GM23338 (cell line): ENCODE data around the gene OR2G2.

Source experiments
- CREB1 ChIP-seq: fragments of 250-450 bp; sonication (Bioruptor Pico); IDR thresholded peaks from 2 replicates; pipeline ENCODE4 v1.5.0; 2020; ENCODE audit warnings: low read depth, mild to moderate bottlenecking, moderate library complexity
- ETS1 ChIP-seq: IDR thresholded peaks from 2 replicates; pipeline ENCODE4 v1.6.1; 2016; ENCODE audit warnings: antibody characterized with exemption
- EZH2 ChIP-seq: fragments of 200-600 bp; sonication (generic); IDR thresholded peaks from one replicate; pipeline ENCODE4 v1.8.0; 2017; ENCODE audit warnings: antibody characterized with exemption, mild to moderate bottlenecking, low read depth; ENCODE audit not compliant: unreplicated experiment
- EZH2phosphoT487 ChIP-seq: fragments of 200-600 bp; sonication (generic); IDR thresholded peaks from one replicate; pipeline ENCODE4 v1.8.1; 2018; ENCODE audit warnings: antibody characterized with exemption; ENCODE audit not compliant: unreplicated experiment
- JUNB ChIP-seq: IDR thresholded peaks from one replicate; pipeline ENCODE4 v1.6.1; 2016; ENCODE audit warnings: antibody characterized with exemption; ENCODE audit not compliant: unreplicated experiment
- NANOG ChIP-seq: IDR thresholded peaks from 2 replicates; pipeline ENCODE4 v1.6.1; 2016; ENCODE audit warnings: antibody characterized with exemption, borderline replicate concordance
- POLR2AphosphoS5 ChIP-seq: IDR thresholded peaks from 2 replicates; pipeline ENCODE4 v1.6.1; 2016; ENCODE audit warnings: antibody characterized with exemption, low read depth
- STAT1 ChIP-seq: IDR thresholded peaks from one replicate; pipeline ENCODE4 v1.6.1; 2016; ENCODE audit warnings: antibody characterized with exemption; ENCODE audit not compliant: unreplicated experiment
- ZNF114 ChIP-seq: fragments of 250-450 bp; sonication (Bioruptor Pico); IDR thresholded peaks from 2 replicates; pipeline ENCODE4 v1.5.0; 2020; ENCODE audit warnings: mild to moderate bottlenecking, moderate library complexity
- ZNF331 ChIP-seq: fragments of 250-450 bp; sonication (Bioruptor Pico); IDR thresholded peaks from 2 replicates; pipeline ENCODE4 v1.5.0; 2020; ENCODE audit warnings: low read depth, mild to moderate bottlenecking, moderate library complexity
- TF ChIP-seq, protein P1 (sequence below), 2 experiments: fragments of 200-600 bp in 1 of 2; sonication (generic) in 1 of 2; conservative IDR thresholded peaks; 2 replicates each; pipeline versions ENCODE4 v1.5.1 to v1.6.1; 2016 to 2017; ENCODE audit warnings: antibody characterized with exemption in 2 of 2, low read depth in 2 of 2, mild to moderate bottlenecking in 2 of 2, moderate library complexity in 1 of 2
- TF ChIP-seq, protein P2 (sequence below): IDR thresholded peaks from one replicate; pipeline ENCODE4 v1.6.1; 2018; ENCODE audit warnings: antibody characterized with exemption; ENCODE audit not compliant: unreplicated experiment
- TF ChIP-seq, protein P3 (sequence below): fragments of 250-450 bp; sonication (Bioruptor Pico); IDR thresholded peaks from 2 replicates; pipeline ENCODE4 v1.5.0; 2020; ENCODE audit warnings: mild to moderate bottlenecking, moderate library complexity

DNA sequence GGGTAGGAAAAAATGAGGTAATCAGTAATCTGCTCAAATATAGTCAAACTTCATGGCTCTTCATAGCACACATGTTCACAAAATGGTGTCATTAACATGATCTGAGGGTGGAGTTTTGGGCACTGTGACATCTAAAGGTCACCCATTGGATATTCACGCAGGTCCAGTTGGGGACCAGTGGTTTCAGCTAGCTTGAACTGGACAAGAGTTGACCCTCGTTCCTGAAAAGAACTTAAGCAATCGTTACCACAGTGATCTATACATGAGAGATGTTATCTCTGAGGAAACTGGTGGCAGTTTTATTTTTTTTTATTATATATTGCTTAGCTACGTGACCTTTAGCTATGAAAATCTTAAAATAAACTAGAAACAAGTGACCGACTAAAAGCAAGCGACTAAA, 48.9 kb upstream of the OR2G2 start:
- TF ChIP-seq EZH2phosphoT487 (no peak), POLR2AphosphoS5 (no peak), ZNF331 (CRISPR knock-in tag) (no peak), EZH2 (no peak), CREB1 (CRISPR knock-in tag) (no peak), JUNB (no peak), ZNF114 (no peak), STAT1 (no peak), ETS1 (no peak), NANOG (no peak)
- TF ChIP-seq, protein P1, sequence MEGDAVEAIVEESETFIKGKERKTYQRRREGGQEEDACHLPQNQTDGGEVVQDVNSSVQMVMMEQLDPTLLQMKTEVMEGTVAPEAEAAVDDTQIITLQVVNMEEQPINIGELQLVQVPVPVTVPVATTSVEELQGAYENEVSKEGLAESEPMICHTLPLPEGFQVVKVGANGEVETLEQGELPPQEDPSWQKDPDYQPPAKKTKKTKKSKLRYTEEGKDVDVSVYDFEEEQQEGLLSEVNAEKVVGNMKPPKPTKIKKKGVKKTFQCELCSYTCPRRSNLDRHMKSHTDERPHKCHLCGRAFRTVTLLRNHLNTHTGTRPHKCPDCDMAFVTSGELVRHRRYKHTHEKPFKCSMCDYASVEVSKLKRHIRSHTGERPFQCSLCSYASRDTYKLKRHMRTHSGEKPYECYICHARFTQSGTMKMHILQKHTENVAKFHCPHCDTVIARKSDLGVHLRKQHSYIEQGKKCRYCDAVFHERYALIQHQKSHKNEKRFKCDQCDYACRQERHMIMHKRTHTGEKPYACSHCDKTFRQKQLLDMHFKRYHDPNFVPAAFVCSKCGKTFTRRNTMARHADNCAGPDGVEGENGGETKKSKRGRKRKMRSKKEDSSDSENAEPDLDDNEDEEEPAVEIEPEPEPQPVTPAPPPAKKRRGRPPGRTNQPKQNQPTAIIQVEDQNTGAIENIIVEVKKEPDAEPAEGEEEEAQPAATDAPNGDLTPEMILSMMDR (conservative IDR thresholded peaks at IDR 0.05; ENCODE audit: low read depth in 2 of 2), result no peak
- TF ChIP-seq, protein P2, sequence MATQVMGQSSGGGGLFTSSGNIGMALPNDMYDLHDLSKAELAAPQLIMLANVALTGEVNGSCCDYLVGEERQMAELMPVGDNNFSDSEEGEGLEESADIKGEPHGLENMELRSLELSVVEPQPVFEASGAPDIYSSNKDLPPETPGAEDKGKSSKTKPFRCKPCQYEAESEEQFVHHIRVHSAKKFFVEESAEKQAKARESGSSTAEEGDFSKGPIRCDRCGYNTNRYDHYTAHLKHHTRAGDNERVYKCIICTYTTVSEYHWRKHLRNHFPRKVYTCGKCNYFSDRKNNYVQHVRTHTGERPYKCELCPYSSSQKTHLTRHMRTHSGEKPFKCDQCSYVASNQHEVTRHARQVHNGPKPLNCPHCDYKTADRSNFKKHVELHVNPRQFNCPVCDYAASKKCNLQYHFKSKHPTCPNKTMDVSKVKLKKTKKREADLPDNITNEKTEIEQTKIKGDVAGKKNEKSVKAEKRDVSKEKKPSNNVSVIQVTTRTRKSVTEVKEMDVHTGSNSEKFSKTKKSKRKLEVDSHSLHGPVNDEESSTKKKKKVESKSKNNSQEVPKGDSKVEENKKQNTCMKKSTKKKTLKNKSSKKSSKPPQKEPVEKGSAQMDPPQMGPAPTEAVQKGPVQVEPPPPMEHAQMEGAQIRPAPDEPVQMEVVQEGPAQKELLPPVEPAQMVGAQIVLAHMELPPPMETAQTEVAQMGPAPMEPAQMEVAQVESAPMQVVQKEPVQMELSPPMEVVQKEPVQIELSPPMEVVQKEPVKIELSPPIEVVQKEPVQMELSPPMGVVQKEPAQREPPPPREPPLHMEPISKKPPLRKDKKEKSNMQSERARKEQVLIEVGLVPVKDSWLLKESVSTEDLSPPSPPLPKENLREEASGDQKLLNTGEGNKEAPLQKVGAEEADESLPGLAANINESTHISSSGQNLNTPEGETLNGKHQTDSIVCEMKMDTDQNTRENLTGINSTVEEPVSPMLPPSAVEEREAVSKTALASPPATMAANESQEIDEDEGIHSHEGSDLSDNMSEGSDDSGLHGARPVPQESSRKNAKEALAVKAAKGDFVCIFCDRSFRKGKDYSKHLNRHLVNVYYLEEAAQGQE, result no peak
- TF ChIP-seq, protein P3, sequence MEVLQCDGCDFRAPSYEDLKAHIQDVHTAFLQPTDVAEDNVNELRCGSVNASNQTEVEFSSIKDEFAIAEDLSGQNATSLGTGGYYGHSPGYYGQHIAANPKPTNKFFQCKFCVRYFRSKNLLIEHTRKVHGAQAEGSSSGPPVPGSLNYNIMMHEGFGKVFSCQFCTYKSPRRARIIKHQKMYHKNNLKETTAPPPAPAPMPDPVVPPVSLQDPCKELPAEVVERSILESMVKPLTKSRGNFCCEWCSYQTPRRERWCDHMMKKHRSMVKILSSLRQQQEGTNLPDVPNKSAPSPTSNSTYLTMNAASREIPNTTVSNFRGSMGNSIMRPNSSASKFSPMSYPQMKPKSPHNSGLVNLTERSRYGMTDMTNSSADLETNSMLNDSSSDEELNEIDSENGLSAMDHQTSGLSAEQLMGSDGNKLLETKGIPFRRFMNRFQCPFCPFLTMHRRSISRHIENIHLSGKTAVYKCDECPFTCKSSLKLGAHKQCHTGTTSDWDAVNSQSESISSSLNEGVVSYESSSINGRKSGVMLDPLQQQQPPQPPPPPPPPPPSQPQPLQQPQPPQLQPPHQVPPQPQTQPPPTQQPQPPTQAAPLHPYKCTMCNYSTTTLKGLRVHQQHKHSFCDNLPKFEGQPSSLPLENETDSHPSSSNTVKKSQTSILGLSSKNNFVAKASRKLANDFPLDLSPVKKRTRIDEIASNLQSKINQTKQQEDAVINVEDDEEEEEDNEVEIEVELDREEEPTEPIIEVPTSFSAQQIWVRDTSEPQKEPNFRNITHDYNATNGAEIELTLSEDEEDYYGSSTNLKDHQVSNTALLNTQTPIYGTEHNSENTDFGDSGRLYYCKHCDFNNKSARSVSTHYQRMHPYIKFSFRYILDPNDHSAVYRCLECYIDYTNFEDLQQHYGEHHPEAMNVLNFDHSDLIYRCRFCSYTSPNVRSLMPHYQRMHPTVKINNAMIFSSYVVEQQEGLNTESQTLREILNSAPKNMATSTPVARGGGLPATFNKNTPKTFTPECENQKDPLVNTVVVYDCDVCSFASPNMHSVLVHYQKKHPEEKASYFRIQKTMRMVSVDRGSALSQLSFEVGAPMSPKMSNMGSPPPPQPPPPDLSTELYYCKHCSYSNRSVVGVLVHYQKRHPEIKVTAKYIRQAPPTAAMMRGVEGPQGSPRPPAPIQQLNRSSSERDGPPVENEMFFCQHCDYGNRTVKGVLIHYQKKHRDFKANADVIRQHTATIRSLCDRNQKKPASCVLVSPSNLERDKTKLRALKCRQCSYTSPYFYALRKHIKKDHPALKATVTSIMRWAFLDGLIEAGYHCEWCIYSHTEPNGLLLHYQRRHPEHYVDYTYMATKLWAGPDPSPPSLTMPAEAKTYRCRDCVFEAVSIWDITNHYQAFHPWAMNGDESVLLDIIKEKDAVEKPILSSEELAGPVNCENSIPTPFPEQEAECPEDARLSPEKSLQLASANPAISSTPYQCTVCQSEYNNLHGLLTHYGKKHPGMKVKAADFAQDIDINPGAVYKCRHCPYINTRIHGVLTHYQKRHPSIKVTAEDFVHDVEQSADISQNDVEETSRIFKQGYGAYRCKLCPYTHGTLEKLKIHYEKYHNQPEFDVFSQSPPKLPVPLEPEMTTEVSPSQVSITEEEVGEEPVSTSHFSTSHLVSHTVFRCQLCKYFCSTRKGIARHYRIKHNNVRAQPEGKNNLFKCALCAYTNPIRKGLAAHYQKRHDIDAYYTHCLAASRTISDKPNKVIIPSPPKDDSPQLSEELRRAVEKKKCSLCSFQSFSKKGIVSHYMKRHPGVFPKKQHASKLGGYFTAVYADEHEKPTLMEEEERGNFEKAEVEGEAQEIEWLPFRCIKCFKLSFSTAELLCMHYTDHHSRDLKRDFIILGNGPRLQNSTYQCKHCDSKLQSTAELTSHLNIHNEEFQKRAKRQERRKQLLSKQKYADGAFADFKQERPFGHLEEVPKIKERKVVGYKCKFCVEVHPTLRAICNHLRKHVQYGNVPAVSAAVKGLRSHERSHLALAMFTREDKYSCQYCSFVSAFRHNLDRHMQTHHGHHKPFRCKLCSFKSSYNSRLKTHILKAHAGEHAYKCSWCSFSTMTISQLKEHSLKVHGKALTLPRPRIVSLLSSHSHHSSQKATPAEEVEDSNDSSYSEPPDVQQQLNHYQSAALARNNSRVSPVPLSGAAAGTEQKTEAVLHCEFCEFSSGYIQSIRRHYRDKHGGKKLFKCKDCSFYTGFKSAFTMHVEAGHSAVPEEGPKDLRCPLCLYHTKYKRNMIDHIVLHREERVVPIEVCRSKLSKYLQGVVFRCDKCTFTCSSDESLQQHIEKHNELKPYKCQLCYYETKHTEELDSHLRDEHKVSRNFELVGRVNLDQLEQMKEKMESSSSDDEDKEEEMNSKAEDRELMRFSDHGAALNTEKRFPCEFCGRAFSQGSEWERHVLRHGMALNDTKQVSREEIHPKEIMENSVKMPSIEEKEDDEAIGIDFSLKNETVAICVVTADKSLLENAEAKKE (CRISPR knock-in tag), result no peak
